HepG2 (cell line): ENCODE results near the gene UCN. TPM values are rescaled to one million over a fixed set of nuclear protein-coding genes. Genes with fewer than 3 reads are reported as not detected.

ENCODE experiments used
- ATF7-NPFF ChIP-seq: sonication (generic); formaldehyde crosslinking; IDR thresholded peaks from 2 replicates; pipeline ENCODE4 v1.8.1; 2023; ENCODE audit warnings: mild to moderate bottlenecking, low read depth, missing genetic modification reagents, moderate library complexity
- CENPX ChIP-seq: sonication (generic); formaldehyde crosslinking; IDR thresholded peaks from 2 replicates; pipeline ENCODE4 v1.9.0; 2021; ENCODE audit warnings: mild to moderate bottlenecking, missing genetic modification reagents, moderate library complexity
- FOXA3 ChIP-seq: IDR thresholded peaks from 2 replicates; pipeline ENCODE4 v1.6.1; 2016; ENCODE audit warnings: missing genetic modification reagents, missing compliant biosample characterization
- GATA4 ChIP-seq: sonication (generic); IDR thresholded peaks from 2 replicates; pipeline ENCODE4 v1.6.1; 2016; ENCODE audit warnings: antibody characterized with exemption, low read depth, borderline replicate concordance
- JARID2 ChIP-seq: sonication (generic); formaldehyde crosslinking; IDR thresholded peaks from 2 replicates; pipeline ENCODE4 v1.8.1; 2023; ENCODE audit warnings: missing genetic modification reagents, inconsistent platforms; ENCODE audit not compliant: insufficient replicate concordance
- MEF2D ChIP-seq: sonication (generic); formaldehyde crosslinking; IDR thresholded peaks from 2 replicates; pipeline ENCODE4 v1.5.1; 2020; ENCODE audit warnings: mild to moderate bottlenecking, missing genetic modification reagents
- RFXANK ChIP-seq: IDR thresholded peaks from 2 replicates; pipeline ENCODE4 v1.6.1; 2016
- SOX5 ChIP-seq: IDR thresholded peaks from 2 replicates; pipeline ENCODE4 v1.6.1; 2016; ENCODE audit warnings: borderline replicate concordance
- ZFP41 ChIP-seq: sonication (generic); formaldehyde crosslinking; IDR thresholded peaks from 2 replicates; pipeline ENCODE4 v1.4.0; 2020; ENCODE audit warnings: mild to moderate bottlenecking, missing genetic modification reagents, borderline replicate concordance
- ZNF260 ChIP-seq: sonication (generic); formaldehyde crosslinking; IDR thresholded peaks from 2 replicates; pipeline ENCODE4 v1.4.0; 2020; ENCODE audit warnings: missing genetic modification reagents, low read depth, mild to moderate bottlenecking, borderline replicate concordance
- ZNF543 ChIP-seq: sonication (generic); formaldehyde crosslinking; IDR thresholded peaks from 2 replicates; pipeline ENCODE4 v1.4.0; 2020; ENCODE audit warnings: mild to moderate bottlenecking, missing genetic modification reagents
- ZNF549 ChIP-seq: sonication (generic); formaldehyde crosslinking; IDR thresholded peaks from 2 replicates; pipeline ENCODE4 v1.5.0; 2020; ENCODE audit warnings: missing genetic modification reagents
- ZNF709 ChIP-seq: sonication (generic); formaldehyde crosslinking; IDR thresholded peaks from 2 replicates; pipeline ENCODE4 v1.5.0; 2020; ENCODE audit warnings: mild to moderate bottlenecking, missing genetic modification reagents
- ZSCAN21 ChIP-seq: sonication (generic); formaldehyde crosslinking; IDR thresholded peaks from 2 replicates; pipeline ENCODE4 v1.8.0; 2022; ENCODE audit warnings: mild to moderate bottlenecking, missing genetic modification reagents, moderate library complexity, borderline replicate concordance
- polyA plus RNA-seq, 8 experiments: library from polyadenylated mRNA; depleted of rRNA in 3 of 8; stranded (reverse) in 7 of 8; unstranded in 1 of 8; fragments of >200 nt; fragmentation: Illumina TruSeq in 4 of 8; extraction: Trizol in 4 of 8; gene quantifications; 2 replicates each; pipeline versions ENCODE4 v1.2.1 to v1.2.3, GENCODE V29; 2011 to 2016; ENCODE audit warnings: low read depth in 4 of 8, missing spikeins in 1 of 8, mixed read lengths in 1 of 8; ENCODE audit not compliant: insufficient read depth in 1 of 8
- total RNA-seq, 5 experiments: library from RNA; depleted of rRNA; stranded (reverse); fragments of >200 nt; fragmentation: Illumina TruSeq; extraction: Trizol; gene quantifications; 2 replicates each; pipeline ENCODE4 v1.2.3, GENCODE V29; 2016; ENCODE audit warnings: low read depth in 1 of 5
- TF ChIP-seq, protein P1 (sequence below): sonication (generic); formaldehyde crosslinking; IDR thresholded peaks from 2 replicates; pipeline ENCODE4 v1.5.0; 2020; ENCODE audit warnings: mild to moderate bottlenecking, missing genetic modification reagents
- TF ChIP-seq, protein P2 (sequence below): sonication (generic); formaldehyde crosslinking; IDR thresholded peaks from 2 replicates; pipeline ENCODE4 v1.4.0; 2020; ENCODE audit warnings: missing genetic modification reagents
- TF ChIP-seq, protein P3 (sequence below): sonication (generic); formaldehyde crosslinking; IDR thresholded peaks from 2 replicates; pipeline ENCODE4 v1.4.0; 2020; ENCODE audit warnings: mild to moderate bottlenecking, missing genetic modification reagents
- TF ChIP-seq, protein P4 (sequence below), 2 experiments: IDR thresholded peaks; 2 replicates each; pipeline ENCODE4 v1.6.1; 2011 to 2012; ENCODE audit warnings: low read length in 2 of 2, borderline replicate concordance in 1 of 2, low read depth in 1 of 2, mild to moderate bottlenecking in 1 of 2, moderate library complexity in 1 of 2

The UCN gene
- total and polyA plus RNA-seq, 2 of the 13 experiments (the other 11 are each of a cell fraction or from before 2014, with no cell fraction given): 1.2 to 2.3 TPM

DNA sequence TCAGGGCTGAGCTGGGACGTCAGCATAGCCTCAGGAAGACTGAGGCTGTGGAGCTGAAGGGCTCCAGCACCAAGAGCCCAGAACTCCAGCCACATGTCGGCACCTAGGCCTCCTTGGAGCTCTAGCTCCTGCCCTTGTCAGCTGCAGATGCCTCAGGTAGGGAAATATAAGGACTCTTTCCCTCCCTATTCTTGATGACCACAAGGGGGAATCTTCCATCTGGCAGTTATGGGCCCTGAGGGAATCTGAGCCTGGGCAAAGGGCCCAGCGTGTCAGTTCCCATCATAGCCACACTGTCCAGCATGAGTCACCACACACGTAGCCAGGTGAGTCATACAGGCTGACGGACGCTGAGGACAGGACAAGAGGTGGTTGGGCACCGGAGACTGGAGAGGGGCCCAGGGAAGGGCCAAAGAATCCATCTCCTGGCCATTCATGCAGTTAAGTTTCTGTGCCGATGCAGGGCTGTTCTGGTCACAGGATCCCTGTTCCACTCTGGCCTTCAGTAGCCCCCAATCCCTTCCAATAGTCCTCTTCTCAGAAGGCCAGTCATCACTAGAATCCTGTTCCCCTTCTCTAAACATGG, 12.8 kb upstream of the UCN start (continued):
- TF ChIP-seq, protein P1, sequence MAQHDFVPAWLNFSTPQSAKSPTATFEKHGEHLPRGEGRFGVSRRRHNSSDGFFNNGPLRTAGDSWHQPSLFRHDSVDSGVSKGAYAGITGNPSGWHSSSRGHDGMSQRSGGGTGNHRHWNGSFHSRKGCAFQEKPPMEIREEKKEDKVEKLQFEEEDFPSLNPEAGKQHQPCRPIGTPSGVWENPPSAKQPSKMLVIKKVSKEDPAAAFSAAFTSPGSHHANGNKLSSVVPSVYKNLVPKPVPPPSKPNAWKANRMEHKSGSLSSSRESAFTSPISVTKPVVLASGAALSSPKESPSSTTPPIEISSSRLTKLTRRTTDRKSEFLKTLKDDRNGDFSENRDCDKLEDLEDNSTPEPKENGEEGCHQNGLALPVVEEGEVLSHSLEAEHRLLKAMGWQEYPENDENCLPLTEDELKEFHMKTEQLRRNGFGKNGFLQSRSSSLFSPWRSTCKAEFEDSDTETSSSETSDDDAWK (CRISPR knock-in tag): no peak
- TF ChIP-seq, protein P2, sequence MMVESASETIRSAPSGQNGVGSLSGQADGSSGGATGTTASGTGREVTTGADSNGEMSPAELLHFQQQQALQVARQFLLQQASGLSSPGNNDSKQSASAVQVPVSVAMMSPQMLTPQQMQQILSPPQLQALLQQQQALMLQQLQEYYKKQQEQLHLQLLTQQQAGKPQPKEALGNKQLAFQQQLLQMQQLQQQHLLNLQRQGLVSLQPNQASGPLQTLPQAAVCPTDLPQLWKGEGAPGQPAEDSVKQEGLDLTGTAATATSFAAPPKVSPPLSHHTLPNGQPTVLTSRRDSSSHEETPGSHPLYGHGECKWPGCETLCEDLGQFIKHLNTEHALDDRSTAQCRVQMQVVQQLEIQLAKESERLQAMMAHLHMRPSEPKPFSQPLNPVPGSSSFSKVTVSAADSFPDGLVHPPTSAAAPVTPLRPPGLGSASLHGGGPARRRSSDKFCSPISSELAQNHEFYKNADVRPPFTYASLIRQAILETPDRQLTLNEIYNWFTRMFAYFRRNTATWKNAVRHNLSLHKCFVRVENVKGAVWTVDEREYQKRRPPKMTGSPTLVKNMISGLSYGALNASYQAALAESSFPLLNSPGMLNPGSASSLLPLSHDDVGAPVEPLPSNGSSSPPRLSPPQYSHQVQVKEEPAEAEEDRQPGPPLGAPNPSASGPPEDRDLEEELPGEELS (CRISPR knock-in tag): peak; percentile 52
- peak; percentile 78 for TF ChIP-seq MEF2D (CRISPR knock-in tag)
- no peak for TF ChIP-seq CENPX (CRISPR knock-in tag)
- no peak; the same call in 1 of the 2 replicates for TF ChIP-seq ZNF709 (CRISPR knock-in tag)
- no peak for TF ChIP-seq JARID2 (CRISPR knock-in tag)
- TF ChIP-seq RFXANK (CRISPR knock-in tag): 0 out of 2 replicates have a peak, but pooled peaks have one; percentile 39
- TF ChIP-seq FOXA3 (CRISPR knock-in tag): peak; percentile 66; the same call in 1 of the 2 replicates
- no peak for TF ChIP-seq GATA4
- TF ChIP-seq, protein P3, sequence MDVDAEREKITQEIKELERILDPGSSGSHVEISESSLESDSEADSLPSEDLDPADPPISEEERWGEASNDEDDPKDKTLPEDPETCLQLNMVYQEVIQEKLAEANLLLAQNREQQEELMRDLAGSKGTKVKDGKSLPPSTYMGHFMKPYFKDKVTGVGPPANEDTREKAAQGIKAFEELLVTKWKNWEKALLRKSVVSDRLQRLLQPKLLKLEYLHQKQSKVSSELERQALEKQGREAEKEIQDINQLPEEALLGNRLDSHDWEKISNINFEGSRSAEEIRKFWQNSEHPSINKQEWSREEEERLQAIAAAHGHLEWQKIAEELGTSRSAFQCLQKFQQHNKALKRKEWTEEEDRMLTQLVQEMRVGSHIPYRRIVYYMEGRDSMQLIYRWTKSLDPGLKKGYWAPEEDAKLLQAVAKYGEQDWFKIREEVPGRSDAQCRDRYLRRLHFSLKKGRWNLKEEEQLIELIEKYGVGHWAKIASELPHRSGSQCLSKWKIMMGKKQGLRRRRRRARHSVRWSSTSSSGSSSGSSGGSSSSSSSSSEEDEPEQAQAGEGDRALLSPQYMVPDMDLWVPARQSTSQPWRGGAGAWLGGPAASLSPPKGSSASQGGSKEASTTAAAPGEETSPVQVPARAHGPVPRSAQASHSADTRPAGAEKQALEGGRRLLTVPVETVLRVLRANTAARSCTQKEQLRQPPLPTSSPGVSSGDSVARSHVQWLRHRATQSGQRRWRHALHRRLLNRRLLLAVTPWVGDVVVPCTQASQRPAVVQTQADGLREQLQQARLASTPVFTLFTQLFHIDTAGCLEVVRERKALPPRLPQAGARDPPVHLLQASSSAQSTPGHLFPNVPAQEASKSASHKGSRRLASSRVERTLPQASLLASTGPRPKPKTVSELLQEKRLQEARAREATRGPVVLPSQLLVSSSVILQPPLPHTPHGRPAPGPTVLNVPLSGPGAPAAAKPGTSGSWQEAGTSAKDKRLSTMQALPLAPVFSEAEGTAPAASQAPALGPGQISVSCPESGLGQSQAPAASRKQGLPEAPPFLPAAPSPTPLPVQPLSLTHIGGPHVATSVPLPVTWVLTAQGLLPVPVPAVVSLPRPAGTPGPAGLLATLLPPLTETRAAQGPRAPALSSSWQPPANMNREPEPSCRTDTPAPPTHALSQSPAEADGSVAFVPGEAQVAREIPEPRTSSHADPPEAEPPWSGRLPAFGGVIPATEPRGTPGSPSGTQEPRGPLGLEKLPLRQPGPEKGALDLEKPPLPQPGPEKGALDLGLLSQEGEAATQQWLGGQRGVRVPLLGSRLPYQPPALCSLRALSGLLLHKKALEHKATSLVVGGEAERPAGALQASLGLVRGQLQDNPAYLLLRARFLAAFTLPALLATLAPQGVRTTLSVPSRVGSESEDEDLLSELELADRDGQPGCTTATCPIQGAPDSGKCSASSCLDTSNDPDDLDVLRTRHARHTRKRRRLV (CRISPR knock-in tag): no peak
- TF ChIP-seq ZNF543: no peak
- TF ChIP-seq ZFP41 (CRISPR knock-in tag): no peak
- TF ChIP-seq, protein P4, sequence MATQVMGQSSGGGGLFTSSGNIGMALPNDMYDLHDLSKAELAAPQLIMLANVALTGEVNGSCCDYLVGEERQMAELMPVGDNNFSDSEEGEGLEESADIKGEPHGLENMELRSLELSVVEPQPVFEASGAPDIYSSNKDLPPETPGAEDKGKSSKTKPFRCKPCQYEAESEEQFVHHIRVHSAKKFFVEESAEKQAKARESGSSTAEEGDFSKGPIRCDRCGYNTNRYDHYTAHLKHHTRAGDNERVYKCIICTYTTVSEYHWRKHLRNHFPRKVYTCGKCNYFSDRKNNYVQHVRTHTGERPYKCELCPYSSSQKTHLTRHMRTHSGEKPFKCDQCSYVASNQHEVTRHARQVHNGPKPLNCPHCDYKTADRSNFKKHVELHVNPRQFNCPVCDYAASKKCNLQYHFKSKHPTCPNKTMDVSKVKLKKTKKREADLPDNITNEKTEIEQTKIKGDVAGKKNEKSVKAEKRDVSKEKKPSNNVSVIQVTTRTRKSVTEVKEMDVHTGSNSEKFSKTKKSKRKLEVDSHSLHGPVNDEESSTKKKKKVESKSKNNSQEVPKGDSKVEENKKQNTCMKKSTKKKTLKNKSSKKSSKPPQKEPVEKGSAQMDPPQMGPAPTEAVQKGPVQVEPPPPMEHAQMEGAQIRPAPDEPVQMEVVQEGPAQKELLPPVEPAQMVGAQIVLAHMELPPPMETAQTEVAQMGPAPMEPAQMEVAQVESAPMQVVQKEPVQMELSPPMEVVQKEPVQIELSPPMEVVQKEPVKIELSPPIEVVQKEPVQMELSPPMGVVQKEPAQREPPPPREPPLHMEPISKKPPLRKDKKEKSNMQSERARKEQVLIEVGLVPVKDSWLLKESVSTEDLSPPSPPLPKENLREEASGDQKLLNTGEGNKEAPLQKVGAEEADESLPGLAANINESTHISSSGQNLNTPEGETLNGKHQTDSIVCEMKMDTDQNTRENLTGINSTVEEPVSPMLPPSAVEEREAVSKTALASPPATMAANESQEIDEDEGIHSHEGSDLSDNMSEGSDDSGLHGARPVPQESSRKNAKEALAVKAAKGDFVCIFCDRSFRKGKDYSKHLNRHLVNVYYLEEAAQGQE (IDR thresholded peaks at IDR 0.05; ENCODE audit: borderline replicate concordance in 1 of 2, low read depth in 1 of 2, low read length in 2 of 2): peak in 1 of 2 experiments; percentile 74; a peak in 2 of 4 replicates
- TF ChIP-seq ZNF260 (CRISPR knock-in tag): no peak
- peak; percentile 77; the same call in 1 of the 2 replicates for TF ChIP-seq SOX5 (CRISPR knock-in tag)
- TF ChIP-seq ATF7-NPFF (CRISPR knock-in tag): peak; percentile 62; the same call in 1 of the 2 replicates
- no peak; the same call in 1 of the 2 replicates for TF ChIP-seq ZSCAN21 (CRISPR knock-in tag)
- TF ChIP-seq ZNF549: no peak
